ENCODE data around the gene SMAD3.
A peak's percentile ranks its signal among the peaks of the same experiment; 100 is the strongest.

The SMAD3 gene

DNA sequence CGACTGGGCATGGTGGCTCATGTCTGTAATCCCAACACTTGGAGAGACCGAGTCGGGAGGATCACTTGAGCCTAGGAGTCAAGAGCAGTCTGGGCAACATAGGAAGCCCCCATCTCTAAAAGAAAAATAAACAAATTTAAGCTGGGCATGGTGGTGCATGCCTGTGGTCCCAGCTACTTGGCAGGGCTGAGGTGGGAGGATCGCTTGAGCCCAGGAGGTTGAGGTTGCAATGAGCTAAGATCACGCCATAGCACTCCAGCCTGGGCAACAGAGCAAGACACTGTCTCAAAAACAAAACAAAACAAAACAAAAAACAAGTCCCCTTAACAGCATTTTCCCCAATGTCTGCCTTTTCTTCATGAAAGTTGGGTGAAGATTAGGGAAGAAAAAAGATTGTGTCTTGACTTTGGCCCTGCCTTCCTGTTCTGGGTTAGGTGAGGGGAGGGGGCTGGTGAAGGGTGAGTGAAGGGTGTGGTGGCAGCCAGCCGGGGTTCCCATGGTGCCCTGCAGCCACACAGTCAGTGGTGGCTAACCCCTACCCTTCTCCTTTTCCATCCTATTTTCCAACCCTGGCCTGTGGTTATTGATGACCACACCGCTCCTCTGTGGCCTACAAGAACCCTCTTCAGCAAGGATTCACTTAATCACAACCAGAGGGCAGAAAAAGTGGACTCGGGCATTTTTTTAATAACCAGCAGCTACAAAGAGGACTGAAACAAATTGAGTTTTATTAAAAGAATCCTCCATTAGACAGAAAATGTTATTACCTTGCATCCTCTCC is 28.4 kb upstream of the SMAD3 start:
- DNase-seq: no peak

- no peak for DNase-seq
Measured at GRCh38 chr15:67037694-67038093, 27.7 kb upstream of the SMAD3 start.

GRCh38 chr15:67038736-67039135 is 26.7 kb upstream of the SMAD3 start:
- DNase-seq: no peak

DNA sequence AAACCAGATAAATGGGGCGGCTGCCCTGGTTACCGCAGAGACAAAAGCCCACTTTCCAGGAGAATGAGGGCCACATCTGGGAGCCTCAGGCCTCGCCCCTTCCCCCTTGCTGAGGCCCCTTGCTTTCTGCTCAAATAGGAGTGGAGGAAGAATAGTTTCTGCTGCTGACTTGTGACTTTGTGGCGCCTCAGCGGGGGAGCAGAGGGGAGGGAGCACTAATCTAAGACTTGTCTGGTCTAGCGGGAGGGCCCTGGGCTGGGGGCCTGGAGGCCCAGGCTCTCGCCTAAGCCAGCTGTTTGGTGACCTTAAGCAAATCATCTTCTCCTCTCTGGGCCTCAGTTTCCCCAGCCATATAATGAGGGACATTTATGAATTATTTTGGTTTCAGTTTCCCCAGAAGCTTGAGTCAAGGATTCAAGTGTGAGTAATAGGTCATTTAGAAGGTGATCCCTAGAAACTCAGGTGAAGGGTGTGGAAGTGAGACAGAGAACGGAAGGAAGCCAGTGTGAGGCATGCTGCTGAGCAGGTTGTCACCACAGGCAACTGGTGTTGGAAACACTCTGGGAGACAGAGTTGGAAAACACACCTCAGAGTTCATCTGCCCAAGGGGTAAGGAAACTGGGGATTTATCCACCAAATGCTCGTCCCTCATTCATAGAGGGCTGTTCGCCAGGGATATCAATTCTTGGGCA is 25.9 kb upstream of the SMAD3 start:
- DNase-seq: no peak

DNA sequence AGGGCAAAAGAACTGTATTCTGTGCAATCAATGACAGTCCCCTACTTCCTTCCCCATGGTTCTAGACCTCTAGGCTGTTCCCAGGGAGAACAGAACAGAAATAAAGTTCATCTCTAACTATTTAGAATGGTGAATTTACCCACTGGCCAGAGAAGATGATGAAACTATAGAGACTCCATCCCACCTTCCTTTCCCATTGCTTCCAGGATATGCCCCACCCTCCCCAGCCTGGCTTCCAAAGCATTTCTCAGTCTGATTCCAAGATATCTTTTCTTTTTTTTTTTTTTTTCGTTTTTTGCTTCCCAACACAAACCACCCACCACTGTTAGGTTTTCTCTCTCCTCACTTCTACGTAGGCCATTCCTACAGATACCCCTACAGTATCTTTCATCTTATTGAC is 25.1 kb upstream of the SMAD3 start:
- DNase-seq: no peak

- no peak for DNase-seq
Measured at GRCh38 chr15:67042551-67043142, 22.8 kb upstream of the SMAD3 start.

- DNase-seq: no peak
Measured at GRCh38 chr15:67043939-67044771, 21.2 kb upstream of the SMAD3 start.

GRCh38 chr15:67047149-67047661 is 18.2 kb upstream of the SMAD3 start:
- no peak for DNase-seq

DNA sequence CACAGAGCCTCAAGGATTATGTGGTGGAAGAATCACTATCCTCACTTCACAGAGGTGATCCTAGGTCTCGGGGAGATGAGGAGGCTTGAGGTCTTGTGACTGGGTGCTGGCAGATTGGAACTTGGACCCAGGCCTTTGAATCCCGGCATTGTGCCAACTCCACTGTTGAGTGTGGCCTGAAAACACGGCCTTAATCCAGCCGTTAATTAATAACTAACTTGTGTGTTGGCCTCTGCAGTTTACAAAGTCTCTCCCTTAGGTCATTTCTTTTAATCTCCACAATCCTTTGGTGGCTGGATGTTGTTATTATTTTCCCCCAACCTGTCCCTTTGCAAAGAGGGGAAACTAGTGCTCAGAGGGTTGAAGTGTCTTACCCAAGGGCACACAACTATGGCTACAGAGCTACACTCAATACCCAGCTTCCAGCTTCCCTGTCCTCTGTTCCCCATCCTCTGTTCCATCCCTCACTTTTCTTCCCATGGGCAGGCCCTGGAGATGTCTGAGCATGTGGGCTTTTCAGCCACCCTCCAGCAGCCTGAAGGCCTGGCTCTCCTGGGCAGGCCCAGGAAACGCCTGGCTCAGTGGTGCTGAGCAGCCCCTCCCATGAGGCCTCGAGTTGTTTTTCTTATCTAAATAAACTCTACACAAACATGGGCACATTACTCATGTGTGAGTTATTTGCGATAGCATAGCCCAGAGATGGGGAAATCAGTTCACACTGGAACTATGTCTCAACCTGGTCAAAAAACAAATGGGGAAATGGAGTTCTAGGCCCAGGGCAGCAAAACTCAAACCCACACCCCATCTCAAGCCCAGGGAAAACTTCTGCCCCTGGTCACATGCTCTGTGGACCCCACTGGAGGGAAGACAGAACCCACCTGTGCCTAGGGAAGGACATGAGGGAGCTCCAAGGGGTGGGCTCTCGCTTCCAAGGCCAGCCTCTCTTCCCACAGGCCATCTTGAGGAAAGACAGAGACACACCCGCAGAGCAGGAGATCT is 16.8 kb upstream of the SMAD3 start:
- DNase-seq: peak; percentile 55

DNA sequence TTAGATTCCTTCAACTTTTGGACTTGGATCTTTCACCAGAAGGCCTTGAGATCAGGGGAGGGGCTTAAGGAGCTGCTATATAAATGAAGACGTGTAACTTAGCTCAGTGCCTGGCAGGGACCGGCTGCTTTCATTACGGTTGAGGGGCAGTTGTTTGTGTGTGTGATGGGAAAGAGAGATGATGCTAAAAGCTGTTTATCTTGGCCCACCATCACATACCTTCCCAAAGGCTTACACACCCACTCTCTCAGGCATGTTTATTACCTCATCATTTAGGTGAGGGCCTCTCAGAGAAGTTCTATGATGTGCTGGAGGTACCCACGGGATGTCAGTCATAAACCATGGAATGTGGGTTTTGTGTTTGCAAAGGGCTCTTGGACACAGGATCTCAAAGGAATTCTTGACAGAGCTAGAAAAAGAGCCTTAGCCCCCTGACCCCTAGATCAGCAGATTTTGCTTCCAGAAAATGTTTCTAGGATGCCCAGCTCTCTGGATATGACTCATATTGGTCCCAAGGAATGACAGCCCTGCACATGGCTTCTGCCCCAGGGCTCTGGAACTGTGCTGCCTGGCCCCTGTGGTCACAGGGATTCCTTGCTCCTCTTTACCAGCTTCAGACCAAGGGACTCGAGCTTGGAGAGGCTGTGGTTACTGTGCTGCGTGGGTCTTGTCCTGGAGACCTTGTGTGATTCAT is 15.9 kb upstream of the SMAD3 start:
- no peak for DNase-seq

DNA sequence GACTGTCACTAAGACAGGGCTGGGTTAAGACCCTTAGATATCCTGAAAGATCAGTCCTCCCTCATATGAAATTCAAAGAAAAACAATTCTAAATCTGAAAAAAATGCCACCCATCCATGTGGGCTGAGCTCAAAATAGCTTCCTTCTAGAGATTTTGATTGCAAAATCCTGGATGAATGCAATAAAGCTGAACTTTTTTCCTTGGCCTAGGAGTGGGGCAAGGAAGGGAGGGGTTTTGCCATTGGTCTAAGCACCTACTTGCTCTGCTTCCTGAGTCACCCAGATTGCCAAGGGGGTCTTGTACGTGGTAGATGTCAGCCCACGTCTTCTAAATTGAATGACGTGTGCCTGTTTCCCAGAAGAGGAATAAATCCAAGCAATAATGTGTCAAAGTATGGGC is 15.3 kb upstream of the SMAD3 start:
- no peak for DNase-seq

- no peak for DNase-seq
Measured at GRCh38 chr15:67050522-67051087, 14.8 kb upstream of the SMAD3 start.

DNA sequence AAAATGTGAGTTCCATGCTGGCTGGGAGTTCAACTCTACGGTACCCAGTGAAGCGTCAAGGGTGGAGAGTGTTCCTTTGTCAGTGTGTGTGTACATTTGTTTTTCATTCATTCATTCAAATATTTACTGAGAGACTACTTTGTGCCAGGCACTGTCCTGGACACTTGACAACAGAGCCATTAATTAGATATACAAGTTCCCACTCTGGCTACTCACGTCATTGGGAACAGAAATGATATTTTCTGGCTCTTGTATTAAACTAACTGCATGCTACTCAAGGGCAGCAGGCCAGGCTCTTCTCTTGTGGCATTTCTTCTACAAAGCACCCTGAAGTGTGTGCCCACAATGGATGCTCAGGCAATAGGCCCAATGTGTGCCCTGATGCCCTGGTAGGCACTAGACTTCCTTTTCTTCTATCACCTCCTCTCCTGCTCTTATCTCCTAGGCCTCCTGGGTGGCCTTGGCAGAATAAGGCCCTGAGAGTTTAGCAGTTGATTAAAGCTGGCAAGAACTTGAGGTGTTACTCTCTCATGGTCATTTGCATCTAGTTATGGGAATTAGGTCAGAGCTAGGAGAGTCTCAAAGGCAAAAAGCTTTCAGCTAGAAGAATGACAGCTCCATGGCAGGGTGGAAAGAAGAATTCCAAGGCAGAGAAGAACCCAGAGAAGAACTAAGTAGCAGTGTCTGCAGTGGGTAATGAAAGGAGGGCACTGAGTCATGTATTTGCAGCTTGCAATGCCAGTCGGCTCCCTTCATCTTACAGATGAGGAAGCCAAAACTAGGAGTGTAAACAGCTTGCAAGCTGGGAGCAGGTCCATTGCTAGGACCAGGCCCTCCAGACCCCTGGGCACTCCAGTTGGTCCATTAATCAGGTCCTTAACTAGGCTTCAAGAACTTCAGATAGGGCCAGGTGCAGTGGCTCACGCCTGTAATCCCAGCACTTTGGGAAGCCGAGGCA is 14.0 kb upstream of the SMAD3 start:
- peak; percentile 83 for DNase-seq

- DNase-seq: no peak
Measured at GRCh38 chr15:67054676-67055075, 10.7 kb upstream of the SMAD3 start.

DNA sequence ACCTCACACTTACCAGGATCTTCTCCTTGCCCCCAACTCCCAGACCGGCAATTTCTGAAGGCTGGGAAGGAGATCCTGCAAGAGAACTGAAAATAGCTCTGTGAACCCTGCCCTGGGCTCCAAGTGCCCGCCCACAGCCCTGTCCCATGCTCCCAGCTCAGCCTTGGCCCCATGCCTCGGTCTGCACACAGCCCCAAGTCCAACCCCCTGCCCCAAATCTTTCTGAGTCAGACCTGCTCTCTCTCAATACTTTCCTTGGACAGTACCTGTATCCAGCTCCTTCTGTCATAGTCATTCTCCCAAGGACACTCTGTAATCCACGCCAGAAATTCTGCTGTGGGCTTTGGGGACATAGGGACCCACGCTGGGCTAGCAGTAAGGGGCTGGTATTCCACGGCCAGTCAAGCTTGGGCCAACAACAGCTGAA is 6.3 kb upstream of the SMAD3 start:
- DNase-seq: no peak

GRCh38 chr15:67061811-67062368 is 3.5 kb upstream of the SMAD3 start:
- no peak for DNase-seq

DNA sequence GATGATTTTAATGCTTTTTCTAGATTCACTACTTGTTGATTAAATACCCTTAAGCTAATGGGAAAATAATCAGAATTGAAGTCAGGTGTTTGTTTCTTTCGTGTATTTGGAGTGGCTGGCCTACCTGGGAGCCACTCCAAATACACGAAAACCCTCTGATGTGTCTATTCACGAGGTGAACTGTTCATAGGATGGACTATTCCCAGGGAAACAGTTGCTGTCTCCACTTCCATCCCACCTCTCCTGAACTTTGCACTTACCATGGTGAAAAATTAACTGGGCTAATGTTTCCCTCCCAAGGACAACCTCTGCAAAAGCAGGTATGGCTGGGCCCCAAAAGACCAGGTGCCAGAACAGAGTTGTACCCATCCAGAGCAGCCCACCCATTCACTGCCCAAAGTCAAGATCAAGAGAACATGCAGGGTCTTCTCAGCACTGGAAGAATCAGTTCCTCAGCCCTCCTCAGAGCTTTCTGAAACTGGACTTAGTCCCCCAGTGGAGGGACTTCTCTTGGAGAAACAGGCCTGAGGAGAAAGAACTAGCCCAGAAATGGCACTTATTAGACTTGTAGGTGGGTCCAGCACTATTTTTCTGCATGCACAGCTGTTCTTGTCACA is 2.9 kb upstream of the SMAD3 start:
- DNase-seq: no peak
